K562 (cell line): ENCODE measurements around the gene CHD3. TPM values are rescaled to one million over a fixed set of nuclear protein-coding genes. Genes with fewer than 3 reads are reported as not detected.

Experiments
- ATAC-seq: fragments of 200-7000 bp; cut with Tn5 transposase; 3 replicates; pipeline ENCODE4 v1.9.1; 2020; ENCODE audit warnings: moderate library complexity
- BruUV-seq: library from RNA; stranded (reverse); fragments of 400-500 nt; replicated peaks from 2 replicates; lab custom pipeline; 2021; lab: Mats Ljungman, UMichigan
- CTCF ChIA-PET: fragments of 300-600 bp; formaldehyde crosslinking; extraction: SDS; loops from one replicate; lab custom pipeline; 2021; ENCODE audit warnings: low intra/inter-chr PET ratio; lab: Yijun Ruan, JAX
- POLR2A ChIA-PET: fragments of 300-600, 350-650 bp; sonication (Branson Sonifier 250); formaldehyde crosslinking; extraction: SDS; loops from one replicate; lab custom pipeline; 2021; ENCODE audit warnings: antibody characterized with exemption, inconsistent platforms; lab: Yijun Ruan, JAX
- DNase-seq, 4 experiments: peaks; one replicate each; pipeline versions ENCODE4 v3.0.0 to v3.0.0-alpha.2; 2011 to 2018; ENCODE audit warnings: low spot score in 3 of 4, mixed read lengths in 3 of 4; ENCODE audit errors: extremely low read depth in 1 of 4
- FAIRE-seq: peaks from 2 replicates; lab custom pipeline; 2011; peaks lifted over from hg19 to GRCh38; lab: Jason Lieb, UNC
- H2AFZ ChIP-seq: 2 replicates; pipeline ENCODE4 v1.6.0; 2011; ENCODE audit warnings: low read depth, low read length, control low read depth, inconsistent platforms
- H3K27ac ChIP-seq: fragments of 200-600 bp; 3 replicates; pipeline ENCODE4 v1.8.0; 2011; ENCODE audit warnings: low read depth, mild to moderate bottlenecking, control low read depth, inconsistent platforms, low read length, moderate library complexity, mixed read lengths; ENCODE audit errors: extremely low read depth
- H3K27me3 ChIP-seq, 2 experiments: fragments of 300-600 bp in 1 of 2; 2 replicates in 1 of 2; 3 replicates in 1 of 2; pipeline versions ENCODE4 v1.6.0 to v1.8.0; 2011; ENCODE audit warnings: inconsistent platforms in 2 of 2, low read length in 2 of 2, mild to moderate bottlenecking in 1 of 2, mixed read lengths in 1 of 2, moderate library complexity in 1 of 2; ENCODE audit not compliant: control insufficient read depth in 2 of 2, insufficient read depth in 2 of 2
- H3K36me3 ChIP-seq: fragments of 300-600 bp; 3 replicates; pipeline ENCODE4 v1.8.0; 2011; ENCODE audit warnings: mild to moderate bottlenecking, low read length, inconsistent platforms; ENCODE audit not compliant: control insufficient read depth, insufficient read depth
- H3K4me1 ChIP-seq, 2 experiments: fragments of 200-600 bp in 1 of 2; replicated peaks in 1 of 2; 2 replicates in 1 of 2; 3 replicates in 1 of 2; pipeline versions ENCODE4 v1.5.1 to v1.8.0; 2011; ENCODE audit warnings: inconsistent platforms in 2 of 2, low read length in 2 of 2, mild to moderate bottlenecking in 1 of 2, mixed read lengths in 1 of 2, moderate library complexity in 1 of 2; ENCODE audit not compliant: control insufficient read depth in 2 of 2, insufficient read depth in 2 of 2
- H3K4me2 ChIP-seq: 2 replicates; pipeline ENCODE4 v1.6.1; 2011; ENCODE audit warnings: low read length, control low read depth, inconsistent platforms, mixed read lengths; ENCODE audit not compliant: insufficient read depth
- H3K4me3 ChIP-seq: fragments of 200-600 bp; sonication (generic), shearing (Covaris generic); 2 replicates; pipeline ENCODE4 v1.5.1; 2016; ENCODE audit warnings: control low read depth, inconsistent platforms
- H3K79me2 ChIP-seq: fragments of 200-600 bp; 3 replicates; pipeline ENCODE4 v1.8.0; 2011; ENCODE audit warnings: low read length, inconsistent platforms; ENCODE audit not compliant: control insufficient read depth, insufficient read depth
- H3K9ac ChIP-seq, 2 experiments: 2 replicates each; pipeline versions ENCODE4 v1.6.0 to v1.6.1; 2011; ENCODE audit warnings: low read depth in 2 of 2, low read length in 2 of 2, control low read depth in 1 of 2, inconsistent platforms in 1 of 2, mild to moderate bottlenecking in 1 of 2, mixed read lengths in 1 of 2; ENCODE audit not compliant: insufficient read depth in 1 of 2
- H3K9me1 ChIP-seq: one replicate; pipeline ENCODE4 v1.6.0; 2011; ENCODE audit warnings: inconsistent platforms, mild to moderate bottlenecking, low read length, moderate library complexity; ENCODE audit not compliant: control insufficient read depth, insufficient read depth
- H3K9me3 ChIP-seq: replicated peaks from 2 replicates; pipeline ENCODE4 v1.5.1; 2011; ENCODE audit warnings: low read depth, low read length, inconsistent platforms; ENCODE audit not compliant: control insufficient read depth, insufficient read depth
- H4K20me1 ChIP-seq: replicated peaks from 2 replicates; pipeline ENCODE4 v1.6.1; 2011; ENCODE audit warnings: low read length, inconsistent platforms, mixed read lengths; ENCODE audit not compliant: control insufficient read depth, insufficient read depth
- ATF3 ChIP-seq, 2 experiments: fragments of 450-650 bp in 1 of 2; sonication (generic) in 1 of 2; formaldehyde crosslinking in 1 of 2; IDR thresholded peaks in 1 of 2; conservative IDR thresholded peaks in 1 of 2; 2 replicates each; pipeline versions ENCODE4 v1.6.1 to v1.8.1; 2016 to 2023; ENCODE audit warnings: mild to moderate bottlenecking in 2 of 2, moderate library complexity in 2 of 2, inconsistent platforms in 1 of 2, missing genetic modification reagents in 1 of 2
- EGR1 ChIP-seq: fragments of 450-650 bp; conservative IDR thresholded peaks from 2 replicates; pipeline ENCODE4 v1.6.1; 2017; ENCODE audit warnings: mild to moderate bottlenecking
- OTX1 ChIP-seq: fragments of 450-650 bp; formaldehyde crosslinking; IDR thresholded peaks from 2 replicates; pipeline ENCODE4 v1.4.0; 2022; ENCODE audit warnings: mild to moderate bottlenecking
- RFX1 ChIP-seq: fragments of 450-650 bp; IDR thresholded peaks from 2 replicates; pipeline ENCODE4 v1.6.1; 2016; ENCODE audit warnings: mild to moderate bottlenecking, moderate library complexity
- SP1 ChIP-seq: sonication (generic); formaldehyde crosslinking; IDR thresholded peaks from 2 replicates; pipeline ENCODE4 v1.8.1; 2022; ENCODE audit warnings: mild to moderate bottlenecking, missing genetic modification reagents
- ZBTB33 ChIP-seq: sonication (generic); formaldehyde crosslinking; IDR thresholded peaks from 2 replicates; pipeline ENCODE4 v1.8.1; 2023; ENCODE audit warnings: mild to moderate bottlenecking, missing genetic modification reagents
- WGBS: fragments of 100-300 bp; shearing (Covaris generic); methylation state at CpG from one replicate; pipeline ENCODE4 v1.1.6; 2016; ENCODE audit warnings: low coverage, mixed read lengths; ENCODE audit not compliant: insufficient coverage; ENCODE audit errors: missing lambda C conversion rate; 5-methylcytosine and 5-hydroxymethylcytosine counted together
- in situ Hi-C: fragments of 300-500 bp; cut with MboI; formaldehyde crosslinking; loops from 4 replicates; pipeline ENCODE4 v1.15.0; 2018; ENCODE audit warnings: inconsistent platforms, mixed read lengths
- intact Hi-C: fragments of 100-400 bp; cut with micrococcal nuclease; formaldehyde crosslinking; loops from 2 replicates; pipeline ENCODE4 v1.14.2; 2022
- polyA plus RNA-seq, 8 experiments: library from polyadenylated mRNA; depleted of rRNA in 4 of 8; stranded (reverse) in 5 of 8; unstranded in 3 of 8; fragments of >200 nt; fragmentation: Nextera tagmentation in 2 of 8; fragmentation: Illumina TruSeq in 1 of 8; extraction: Ambion mirVana in 2 of 8; extraction: Trizol in 1 of 8; gene quantifications; 2 replicates each; pipeline versions ENCODE4 v1.2.1 to v1.2.3, GENCODE V29; 2011 to 2014; ENCODE audit warnings: inconsistent platforms in 1 of 8, missing spikeins in 1 of 8
- total RNA-seq, 7 experiments: library from RNA; depleted of rRNA in 6 of 7; stranded (reverse); fragments of >200 nt in 6 of 7; fragmentation: Illumina TruSeq in 2 of 7; extraction: Trizol in 2 of 7; gene quantifications; 2 replicates each; pipeline versions ENCODE4 v1.2.1 to v1.2.3, GENCODE V29; 2011 to 2021; ENCODE audit warnings: low replicate concordance in 1 of 7

CHD3 gene
- total and polyA plus RNA-seq, 9 of the 15 experiments (the other 6 are each of a cell fraction or from before 2014, with no cell fraction given): 0.39 to 38.2 (median 21.2) TPM

- Histone ChIP-seq H3K36me3 (peaks cover 8% of the 10 kb centered on the region; the same call in 1 of the 3 replicates), H3K4me3 (no peak within 1 kb of the TSS), H4K20me1 (no peaks in the 10 kb centered on the region; the same call in 1 of the 2 replicates), H3K9me3 (no peaks in the 10 kb centered on the region), H3K4me1 (peaks cover 10 to 12% of the 10 kb centered on the region in 2 experiments; a peak in 3 of 5 replicates), H2AFZ (no peak within 1 kb of the TSS), H3K27ac (no peak within 1 kb of the TSS), H3K27me3 (no peaks in the 10 kb centered on the region), H3K79me2 (peaks cover 34% of the 10 kb centered on the region), H3K4me2 (no peak within 1 kb of the TSS), H3K9ac (no peak within 1 kb of the TSS), H3K9me1 (no peaks in the 10 kb centered on the region)
- FAIRE-seq: no peak
- in situ Hi-C loops: no loop called here
- DNase-seq: peak in 3 of 4 experiments; percentile 20 to 22 (median 20)
- no TSS peak for BruUV-seq
- WGBS: 93% methylated on average over 6 of the region's 67 CpGs
- intact Hi-C loops: no loop called here
- no peak for ATAC-seq
- POLR2A ChIA-PET: interaction anchor here (0.6 to 1.0 kb wide), 3 partner anchors 11 to 85 kb away, joined by 3 to 5 read pairs (median 3); partner anchors contain the start of gene RNF227
- CTCF ChIA-PET: no interaction called here
- 0 out of 2 replicates have a peak, but pooled peaks have one; percentile 16 for TF ChIP-seq EGR1
- TF ChIP-seq OTX1: no peak
- peak; percentile 71 for TF ChIP-seq ZBTB33
- TF ChIP-seq ATF3 (IDR thresholded peaks at IDR 0.05): peak; percentile 39; the same call in 1 of the 2 replicates
- TF ChIP-seq ATF3 (CRISPR knock-in tag; conservative IDR thresholded peaks at IDR 0.05): no peak
- TF ChIP-seq RFX1: no peak
- 0 out of 2 replicates have a peak, but pooled peaks have one; percentile 27 for TF ChIP-seq SP1 (CRISPR knock-in tag)
Observed at GRCh38 chr17:7929158-7930023, 40.8 kb downstream of the CHD3 start, which contains the start of gene KCNAB3. Gene KCNAB3, minus strand, starts transcription at chr17:7929856. Its CDS starts 421 bp downstream, at chr17:7929435.
